SK-N-SH treated with all-trans-retinoic acid at 6 μM for 48 hours (cell line): ENCODE data around the gene KNDC1.

Experiments
- ATAC-seq: fragments of 200-7000 bp; cut with Tn5 transposase; 3 replicates; pipeline ENCODE4 v1.9.1; 2020; ENCODE audit warnings: mild to moderate bottlenecking, moderate library complexity
- ARNTL ChIP-seq: fragments of 450-650 bp; formaldehyde crosslinking; IDR thresholded peaks from 2 replicates; pipeline ENCODE4 v1.5.0; 2020; ENCODE audit warnings: low read depth, mild to moderate bottlenecking, moderate library complexity, borderline replicate concordance
- BACH2 ChIP-seq: fragments of 250-450 bp; sonication (Bioruptor Pico); IDR thresholded peaks from 2 replicates; pipeline ENCODE4 v1.9.0; 2021; ENCODE audit warnings: mild to moderate bottlenecking, borderline replicate concordance
- CREB5 ChIP-seq: fragments of 250-450 bp; sonication (Bioruptor Pico); IDR thresholded peaks from 2 replicates; pipeline ENCODE4 v1.5.1; 2020; ENCODE audit warnings: low read depth, mild to moderate bottlenecking, moderate library complexity
- CSRNP3 ChIP-seq: fragments of 250-450 bp; sonication (Bioruptor Pico); IDR thresholded peaks from 2 replicates; pipeline ENCODE4 v1.5.1; 2021; ENCODE audit warnings: mild to moderate bottlenecking, moderate library complexity
- ESRRG ChIP-seq: fragments of 250-450 bp; sonication (Bioruptor Pico); IDR thresholded peaks from 2 replicates; pipeline ENCODE4 v1.6.1; 2021; ENCODE audit warnings: mild to moderate bottlenecking
- OSR1 ChIP-seq: fragments of 250-450 bp; sonication (Bioruptor Pico); IDR thresholded peaks from 2 replicates; pipeline ENCODE4 v1.8.0; 2022; ENCODE audit warnings: moderate library complexity, mild to moderate bottlenecking, inconsistent platforms
- PATZ1 ChIP-seq: fragments of 250-450 bp; sonication (Bioruptor Pico); IDR thresholded peaks from 2 replicates; pipeline ENCODE4 v1.8.0; 2020; ENCODE audit warnings: mild to moderate bottlenecking, moderate library complexity, borderline replicate concordance
- POU6F1 ChIP-seq: fragments of 250-450 bp; sonication (Bioruptor Pico); IDR thresholded peaks from 2 replicates; pipeline ENCODE4 v1.8.0; 2021; ENCODE audit warnings: low read depth, mild to moderate bottlenecking, moderate library complexity, borderline replicate concordance
- PPARA ChIP-seq: fragments of 250-450 bp; sonication (Bioruptor Pico); IDR thresholded peaks from 2 replicates; pipeline ENCODE4 v1.5.0; 2020; ENCODE audit warnings: mild to moderate bottlenecking, borderline replicate concordance
- SNAI2 ChIP-seq: fragments of 250-450 bp; sonication (Bioruptor Pico); IDR thresholded peaks from 2 replicates; pipeline ENCODE4 v1.5.0; 2020; ENCODE audit warnings: mild to moderate bottlenecking, moderate library complexity
- TCF4 ChIP-seq: fragments of 250-450 bp; sonication (Bioruptor Pico); IDR thresholded peaks from 2 replicates; pipeline ENCODE4 v1.8.0; 2021; ENCODE audit warnings: mild to moderate bottlenecking, moderate library complexity, borderline replicate concordance
- TOX ChIP-seq: fragments of 250-450 bp; sonication (Bioruptor Pico); IDR thresholded peaks from 2 replicates; pipeline ENCODE4 v1.8.0; 2021; ENCODE audit warnings: mild to moderate bottlenecking, moderate library complexity, borderline replicate concordance
- TSHZ2 ChIP-seq: fragments of 250-450 bp; sonication (Bioruptor Pico); IDR thresholded peaks from 2 replicates; pipeline ENCODE4 v1.5.0; 2020; ENCODE audit warnings: mild to moderate bottlenecking, moderate library complexity
- ZC3H10 ChIP-seq: fragments of 250-450 bp; sonication (Bioruptor Pico); IDR thresholded peaks from 2 replicates; pipeline ENCODE4 v1.5.1; 2021; ENCODE audit warnings: mild to moderate bottlenecking, moderate library complexity
- ZFP3 ChIP-seq: fragments of 250-450 bp; sonication (Bioruptor Pico); IDR thresholded peaks from 2 replicates; pipeline ENCODE4 v1.5.0; 2020; ENCODE audit warnings: mild to moderate bottlenecking, moderate library complexity
- ZFP30 ChIP-seq: fragments of 450-650 bp; formaldehyde crosslinking; IDR thresholded peaks from 2 replicates; pipeline ENCODE4 v1.5.0; 2022; ENCODE audit warnings: mild to moderate bottlenecking, moderate library complexity
- ZNF8 ChIP-seq: fragments of 450-650 bp; formaldehyde crosslinking; IDR thresholded peaks from 2 replicates; pipeline ENCODE4 v1.5.0; 2020; ENCODE audit warnings: mild to moderate bottlenecking, moderate library complexity

Gene KNDC1

GRCh38 chr10:133117688-133118071, 42.3 kb upstream of the KNDC1 start:
- no peak for ATAC-seq
- TF ChIP-seq TOX (CRISPR knock-in tag) = no peak
- no peak for TF ChIP-seq ARNTL (CRISPR knock-in tag)

GRCh38 chr10:133121479-133121878, 38.5 kb upstream of the KNDC1 start:
- no peak for ATAC-seq
- TF ChIP-seq BACH2 (CRISPR knock-in tag) = no peak
- no peak for TF ChIP-seq PATZ1 (CRISPR knock-in tag)
- no peak for TF ChIP-seq OSR1 (CRISPR knock-in tag)
- TF ChIP-seq TSHZ2 (CRISPR knock-in tag) = no peak
- TF ChIP-seq CREB5 (CRISPR knock-in tag) = no peak
- no peak for TF ChIP-seq ZFP30 (CRISPR knock-in tag)
- no peak for TF ChIP-seq ZNF8 (CRISPR knock-in tag)
- TF ChIP-seq, all 23 proteins: peak for 0

GRCh38 chr10:133122171-133122935, 37.7 kb upstream of the KNDC1 start:
- TF ChIP-seq ESRRG (CRISPR knock-in tag) (no peak), TCF4 (CRISPR knock-in tag) (no peak), CREB5 (CRISPR knock-in tag) (no peak)
- no peak for ATAC-seq

- no peak for ATAC-seq
- no peak for TF ChIP-seq ESRRG (CRISPR knock-in tag)
- TF ChIP-seq ZFP3 (CRISPR knock-in tag) = no peak
- no peak for TF ChIP-seq CSRNP3 (CRISPR knock-in tag)
- no peak for TF ChIP-seq POU6F1 (CRISPR knock-in tag)
- no peak for TF ChIP-seq PPARA (CRISPR knock-in tag)
- TF ChIP-seq ZNF8 (CRISPR knock-in tag) = no peak
- TF ChIP-seq ZC3H10 = no peak
- no peak for TF ChIP-seq SNAI2 (CRISPR knock-in tag)
- TF ChIP-seq PATZ1 (CRISPR knock-in tag) = no peak
- no peak for TF ChIP-seq TSHZ2 (CRISPR knock-in tag)
- no peak for TF ChIP-seq TOX (CRISPR knock-in tag)
- no peak for TF ChIP-seq ARNTL (CRISPR knock-in tag)
- TF ChIP-seq BACH2 (CRISPR knock-in tag) = no peak
Measured at GRCh38 chr10:133123050-133123745, 36.8 kb upstream of the KNDC1 start.
